B cell (primary cell): ENCODE data around the gene PNLIPRP1. TPM values are rescaled to one million over a fixed set of nuclear protein-coding genes. Genes with fewer than 3 reads are reported as not detected.

ENCODE experiments used
- ATAC-seq: fragments of 200-7000 bp; cut with Tn5 transposase; one replicate; pipeline ENCODE4 v1.10.0; 2021; ENCODE audit warnings: low read depth, mild to moderate bottlenecking, moderate number of reproducible peaks, moderate library complexity
- CTCF ChIA-PET: fragments of 350-600 bp; sonication (Branson Sonifier 250); formaldehyde crosslinking; loops from one replicate; lab custom pipeline; 2021; ENCODE audit warnings: antibody characterized with exemption, inconsistent platforms; lab: Charles Lee
- POLR2A ChIA-PET: fragments of 350-600 bp; sonication (Branson Sonifier 250); formaldehyde crosslinking; loops from one replicate; lab custom pipeline; 2021; ENCODE audit warnings: antibody characterized with exemption; lab: Charles Lee
- DNase-seq: peaks from one replicate; pipeline ENCODE4 v3.0.0; 2013
- H2AFZ ChIP-seq: 2 replicates; pipeline ENCODE4 v1.6.1; 2012; ENCODE audit warnings: mild to moderate bottlenecking, low read depth, low read length; ENCODE audit not compliant: insufficient read depth, poor library complexity, severe bottlenecking
- H3K27ac ChIP-seq, 2 donors: 1 replicate in 1 of 2; 2 replicates in 1 of 2; pipeline ENCODE4 v1.5.1; 2012 to 2013; ENCODE audit warnings: low read length in 2 of 2, mild to moderate bottlenecking in 2 of 2, moderate library complexity in 1 of 2
- H3K27me3 ChIP-seq, 4 experiments: fragments of 200-600 bp in 1 of 4; sonication (generic) in 1 of 4; replicated peaks in 1 of 4; 1 replicate in 2 of 4; 2 replicates in 2 of 4; pipeline versions ENCODE4 v1.6.1 to v1.7.0; 2013 to 2016; ENCODE audit warnings: low read length in 3 of 4, mild to moderate bottlenecking in 2 of 4, mixed read lengths in 1 of 4, moderate library complexity in 1 of 4; ENCODE audit not compliant: insufficient read depth in 4 of 4, control insufficient read depth in 3 of 4; ENCODE audit errors: control extremely low read depth in 1 of 4
- H3K36me3 ChIP-seq, 2 experiments: replicated peaks in 1 of 2; 1 replicate in 1 of 2; 2 replicates in 1 of 2; pipeline versions ENCODE4 v1.6.1 to v1.7.1; 2013; ENCODE audit warnings: low read length in 1 of 2; ENCODE audit not compliant: insufficient read depth in 2 of 2, control insufficient read depth in 1 of 2; ENCODE audit errors: control extremely low read depth in 1 of 2, extremely low read depth in 1 of 2
- H3K4me1 ChIP-seq, 2 donors: fragments of 200-600 bp in 1 of 2; sonication (generic) in 1 of 2; 1 replicate in 1 of 2; 2 replicates in 1 of 2; pipeline versions ENCODE4 v1.5.1 to v1.6.1; 2013 to 2017; ENCODE audit warnings: low read length in 2 of 2; ENCODE audit not compliant: control insufficient read depth in 2 of 2, insufficient read depth in 2 of 2
- H3K4me2 ChIP-seq: replicated peaks from 2 replicates; pipeline ENCODE3; 2012; ENCODE audit warnings: mild to moderate bottlenecking, low read depth, low read length; ENCODE audit not compliant: poor library complexity, severe bottlenecking
- H3K4me3 ChIP-seq, 5 experiments: fragments of 200-600 bp in 1 of 5; sonication (generic) in 1 of 5; 1 replicate in 3 of 5; 2 replicates in 2 of 5; pipeline versions ENCODE4 v1.5.1 to v1.7.0; 2011 to 2016; ENCODE audit warnings: low read length in 4 of 5, mild to moderate bottlenecking in 4 of 5, low read depth in 2 of 5, control low read depth in 1 of 5, moderate library complexity in 1 of 5; ENCODE audit not compliant: insufficient read depth in 1 of 5; ENCODE audit errors: control extremely low read depth in 1 of 5, extremely low read depth in 1 of 5
- H3K79me2 ChIP-seq: fragments of 200-600 bp; sonication (generic); one replicate; pipeline ENCODE4 v1.6.0; 2016; ENCODE audit warnings: low read length; ENCODE audit not compliant: control insufficient read depth, insufficient read depth
- H3K9ac ChIP-seq: fragments of 200-600 bp; sonication (generic); 2 replicates; pipeline ENCODE4 v1.6.1; 2017; ENCODE audit warnings: mild to moderate bottlenecking, low read length, moderate library complexity
- H3K9me3 ChIP-seq, 3 donors: one replicate each; pipeline versions ENCODE4 v1.6.1 to v1.7.1; 2013; ENCODE audit warnings: low read length in 2 of 3; ENCODE audit not compliant: control insufficient read depth in 2 of 3, insufficient read depth in 1 of 3; ENCODE audit errors: control extremely low read depth in 1 of 3
- H4K20me1 ChIP-seq: 2 replicates; pipeline ENCODE4 v1.6.0; 2012; ENCODE audit warnings: mild to moderate bottlenecking, low read length; ENCODE audit not compliant: insufficient read depth, control insufficient read depth, poor library complexity, severe bottlenecking
- H3K27ac Mint-ChIP-seq: one replicate; pipeline ENCODE4 v1.8.0; 2021; ENCODE audit warnings: mixed read lengths
- H3K27me3 Mint-ChIP-seq: one replicate; pipeline ENCODE4 v1.8.0; 2021; ENCODE audit warnings: mixed read lengths
- H3K4me1 Mint-ChIP-seq: one replicate; pipeline ENCODE4 v1.8.0; 2021; ENCODE audit warnings: mixed read lengths
- H3K4me3 Mint-ChIP-seq: one replicate; pipeline ENCODE4 v1.8.0; 2021; ENCODE audit warnings: mixed read lengths
- H3K9me3 Mint-ChIP-seq: one replicate; pipeline ENCODE4 v1.8.0; 2022; ENCODE audit warnings: mixed read lengths; ENCODE audit not compliant: insufficient read depth
- EZH2 ChIP-seq: IDR thresholded peaks from 2 replicates; pipeline ENCODE4 v1.6.1; 2012; ENCODE audit warnings: borderline replicate concordance, low read depth, mild to moderate bottlenecking, moderate library complexity, low read length; ENCODE audit not compliant: insufficient read depth, poor library complexity, severe bottlenecking
- WGBS: methylation state at CpG from one replicate; pipeline ENCODE4 v1.1.5; 2013; ENCODE audit warnings: missing lambda C conversion rate; ENCODE audit not compliant: insufficient coverage; 5-methylcytosine and 5-hydroxymethylcytosine counted together
- intact Hi-C: fragments of 100-400 bp; cut with micrococcal nuclease; formaldehyde crosslinking; loops from one replicate; pipeline ENCODE4 v1.10.0; 2022
- polyA plus RNA-seq: library from polyadenylated mRNA; depleted of rRNA; stranded (reverse); fragments of >200 nt; gene quantifications from 2 replicates; pipeline ENCODE4 v1.2.3, GENCODE V29; 2012
- total RNA-seq, 2 donors: library from RNA; stranded (reverse); fragments of 120-200 nt in 1 of 2; gene quantifications; 1 replicate in 1 of 2; 2 replicates in 1 of 2; pipeline versions ENCODE4 v1.2.3 to v1.2.4, GENCODE V29; 2013 to 2022
- TF ChIP-seq, protein P1 (sequence below): fragments of 200-600 bp; IDR thresholded peaks from one replicate; pipeline ENCODE4 v1.8.0; 2022; ENCODE audit warnings: antibody characterized with exemption, mild to moderate bottlenecking

Gene PNLIPRP1
- total and polyA plus RNA-seq, 2 donors (not counting 1 experiment from before 2014, with no cell fraction given): not detected

DNA sequence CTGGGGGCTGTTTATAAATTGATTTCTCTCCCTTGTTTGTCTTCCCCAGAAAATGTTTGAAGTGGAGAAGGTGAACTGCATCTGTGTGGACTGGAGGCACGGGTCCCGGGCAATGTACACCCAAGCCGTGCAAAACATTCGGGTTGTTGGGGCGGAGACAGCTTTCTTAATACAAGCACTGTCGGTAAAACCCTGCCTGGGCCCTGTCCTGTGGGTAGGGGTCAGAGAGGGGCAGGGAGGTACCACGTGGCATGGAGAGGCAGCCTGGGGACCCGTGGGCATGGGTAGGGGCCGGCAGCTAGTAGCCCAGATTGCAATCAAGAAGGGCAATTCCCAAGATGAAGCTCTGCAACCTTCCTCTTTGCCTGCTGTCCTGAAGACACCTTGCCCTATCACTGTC, 36.1 kb downstream of the PNLIPRP1 start:
- Histone ChIP-seq H3K4me1 (no peaks in the 10 kb centered on the region), H3K9ac (no peak overlapping the region), H4K20me1 (no peaks in the 10 kb centered on the region), H3K4me3 (no peak overlapping the region), H3K36me3 (no peaks in the 10 kb centered on the region), H2AFZ (no peak overlapping the region), H3K27me3 (peaks cover 0 to 4% (median under 1%) of the 10 kb centered on the region in 4 experiments), H3K4me2 (no peak overlapping the region), H3K27ac (no peak overlapping the region), H3K9me3 (no peaks in the 10 kb centered on the region), H3K79me2 (no peaks in the 10 kb centered on the region)
- intact Hi-C loops: no loop called here
- POLR2A ChIA-PET: no interaction called here
- no peaks in the 10 kb centered on the region for H3K9me3 Mint-ChIP-seq
- no peak for DNase-seq
- no peak for ATAC-seq
- no peak overlapping the region for H3K4me3 Mint-ChIP-seq
- no peak overlapping the region for H3K27ac Mint-ChIP-seq
- H3K4me1 Mint-ChIP-seq: no peaks in the 10 kb centered on the region
- no peak for TF ChIP-seq EZH2
- TF ChIP-seq, protein P1, sequence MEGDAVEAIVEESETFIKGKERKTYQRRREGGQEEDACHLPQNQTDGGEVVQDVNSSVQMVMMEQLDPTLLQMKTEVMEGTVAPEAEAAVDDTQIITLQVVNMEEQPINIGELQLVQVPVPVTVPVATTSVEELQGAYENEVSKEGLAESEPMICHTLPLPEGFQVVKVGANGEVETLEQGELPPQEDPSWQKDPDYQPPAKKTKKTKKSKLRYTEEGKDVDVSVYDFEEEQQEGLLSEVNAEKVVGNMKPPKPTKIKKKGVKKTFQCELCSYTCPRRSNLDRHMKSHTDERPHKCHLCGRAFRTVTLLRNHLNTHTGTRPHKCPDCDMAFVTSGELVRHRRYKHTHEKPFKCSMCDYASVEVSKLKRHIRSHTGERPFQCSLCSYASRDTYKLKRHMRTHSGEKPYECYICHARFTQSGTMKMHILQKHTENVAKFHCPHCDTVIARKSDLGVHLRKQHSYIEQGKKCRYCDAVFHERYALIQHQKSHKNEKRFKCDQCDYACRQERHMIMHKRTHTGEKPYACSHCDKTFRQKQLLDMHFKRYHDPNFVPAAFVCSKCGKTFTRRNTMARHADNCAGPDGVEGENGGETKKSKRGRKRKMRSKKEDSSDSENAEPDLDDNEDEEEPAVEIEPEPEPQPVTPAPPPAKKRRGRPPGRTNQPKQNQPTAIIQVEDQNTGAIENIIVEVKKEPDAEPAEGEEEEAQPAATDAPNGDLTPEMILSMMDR: no peak
- 87% methylated on average over 9 of the region's 9 CpGs for WGBS
- CTCF ChIA-PET: no interaction called here
- peaks cover 19% of the 10 kb centered on the region for H3K27me3 Mint-ChIP-seq

- Histone ChIP-seq H3K4me1 (no peaks in the 10 kb centered on the region), H3K4me2 (no peak overlapping the region), H3K36me3 (no peaks in the 10 kb centered on the region), H3K27ac (no peak overlapping the region), H2AFZ (no peak overlapping the region), H3K9me3 (no peaks in the 10 kb centered on the region), H3K9ac (no peak overlapping the region), H3K79me2 (no peaks in the 10 kb centered on the region), H3K27me3 (peaks cover 0 to 4% (median under 1%) of the 10 kb centered on the region in 4 experiments), H4K20me1 (no peaks in the 10 kb centered on the region), H3K4me3 (no peak overlapping the region)
- H3K27me3 Mint-ChIP-seq: peaks cover 19% of the 10 kb centered on the region
- 10% methylated on average over 49 of the region's 49 CpGs for WGBS
- ChIA-PET POLR2A (no interaction called here), CTCF (no interaction called here)
- no peaks in the 10 kb centered on the region for H3K9me3 Mint-ChIP-seq
- TF ChIP-seq EZH2: no peak
- TF ChIP-seq, protein P1: no peak
- ATAC-seq: no peak
- no peak overlapping the region for H3K4me3 Mint-ChIP-seq
- H3K27ac Mint-ChIP-seq: no peak overlapping the region
- no peak for DNase-seq
- intact Hi-C loops: no loop called here
- H3K4me1 Mint-ChIP-seq: no peaks in the 10 kb centered on the region
Observed at GRCh38 chr10:116627386-116627933, 36.7 kb downstream of the PNLIPRP1 start.
